Activated naive CD4-positive, alpha-beta T cell treated with anti-CD3 and anti-CD28 coated beads for 36 hours (primary cell): ENCODE results near the gene SNX15. TPM values are rescaled to one million over a fixed set of nuclear protein-coding genes. Genes with fewer than 3 reads are reported as not detected.

Source experiments
- CTCF ChIA-PET: fragments of 350-600 bp; sonication (Branson Sonifier 250); formaldehyde crosslinking; loops from one replicate; lab custom pipeline; 2021; ENCODE audit warnings: antibody characterized with exemption; lab: Charles Lee
- DNase-seq: peaks from one replicate; pipeline ENCODE4 v3.0.0-alpha.2; 2020
- H3K27ac Mint-ChIP-seq: one replicate; pipeline ENCODE4 v1.8.0; 2021; ENCODE audit warnings: mild to moderate bottlenecking, mixed read lengths
- H3K27me3 Mint-ChIP-seq: one replicate; pipeline ENCODE4 v1.8.0; 2021; ENCODE audit warnings: low read depth, mixed read lengths
- H3K36me3 Mint-ChIP-seq: one replicate; pipeline ENCODE4 v1.8.0; 2021; ENCODE audit warnings: low read depth, mixed read lengths
- H3K4me1 Mint-ChIP-seq: one replicate; pipeline ENCODE4 v1.8.0; 2021; ENCODE audit warnings: low read depth, mixed read lengths
- H3K4me3 Mint-ChIP-seq: one replicate; pipeline ENCODE4 v1.8.0; 2021; ENCODE audit warnings: mild to moderate bottlenecking, moderate library complexity, mixed read lengths
- H3K9me3 Mint-ChIP-seq: one replicate; pipeline ENCODE4 v1.8.0; 2021; ENCODE audit warnings: mixed read lengths
- intact Hi-C: fragments of 100-400 bp; cut with micrococcal nuclease; formaldehyde crosslinking; loops from one replicate; pipeline ENCODE4 v1.15.1; 2023
- total RNA-seq, 2 experiments: library from RNA; stranded (reverse); gene quantifications; one replicate each; pipeline ENCODE4 v1.2.3, GENCODE V29; 2021

The SNX15 gene
- total RNA-seq, 2 experiments from 2014 or later, result 8.9 to 9.4 TPM

GRCh38 chr11:65043881-65044501 lies 16.8 kb downstream of the SNX15 start:
- H3K4me1 Mint-ChIP-seq, result peaks cover 38% of the 10 kb centered on the region
- H3K9me3 Mint-ChIP-seq, result no peaks in the 10 kb centered on the region
- no peak for DNase-seq
- H3K4me3 Mint-ChIP-seq, result no peak overlapping the region
- H3K27ac Mint-ChIP-seq, result no peak overlapping the region
- H3K36me3 Mint-ChIP-seq, result peaks cover 5% of the 10 kb centered on the region
- CTCF ChIA-PET, result no interaction called here
- intact Hi-C loops, result no loop called here
- no peaks in the 10 kb centered on the region for H3K27me3 Mint-ChIP-seq

GRCh38 chr11:65045061-65045460 lies 17.8 kb downstream of the SNX15 start:
- Mint-ChIP-seq H3K4me3 (no peak overlapping the region), H3K27ac (no peak overlapping the region), H3K36me3 (peaks cover 5% of the 10 kb centered on the region), H3K27me3 (no peaks in the 10 kb centered on the region), H3K4me1 (peaks cover 35% of the 10 kb centered on the region), H3K9me3 (no peaks in the 10 kb centered on the region)
- intact Hi-C loops, result no loop called here
- DNase-seq, result no peak
- CTCF ChIA-PET, result no interaction called here

GRCh38 chr11:65045728-65046127 lies 18.5 kb downstream of the SNX15 start:
- CTCF ChIA-PET, result no interaction called here
- Mint-ChIP-seq H3K9me3 (no peaks in the 10 kb centered on the region), H3K36me3 (peaks cover 5% of the 10 kb centered on the region), H3K27ac (no peak overlapping the region), H3K4me3 (no peak overlapping the region), H3K4me1 (peaks cover 33% of the 10 kb centered on the region), H3K27me3 (no peaks in the 10 kb centered on the region)
- no peak for DNase-seq
- intact Hi-C loops, result loop anchor here (2.0 kb wide), 1 partner anchor 29 kb away; no protein-coding TSS in a partner anchor

GRCh38 chr11:65047581-65048422 lies 20.6 kb downstream of the SNX15 start:
- Mint-ChIP-seq H3K27me3 (no peaks in the 10 kb centered on the region), H3K27ac (peak overlapping the region; percentile 18), H3K36me3 (peaks cover 5% of the 10 kb centered on the region), H3K9me3 (no peaks in the 10 kb centered on the region), H3K4me3 (peak overlapping the region; percentile 70), H3K4me1 (peaks cover 23% of the 10 kb centered on the region)
- peak; percentile 24 for DNase-seq
- CTCF ChIA-PET, result interaction anchor here (0.7 kb wide), 1 partner anchor 18 kb away, joined by 3 read pairs; no protein-coding TSS in a partner anchor
- intact Hi-C loops, result loop anchor here (2.0 kb wide), 1 partner anchor 27 kb away; no protein-coding TSS in a partner anchor

- Mint-ChIP-seq H3K27ac (no peak overlapping the region), H3K9me3 (no peaks in the 10 kb centered on the region), H3K4me3 (no peak overlapping the region), H3K36me3 (peaks cover 2% of the 10 kb centered on the region), H3K27me3 (no peaks in the 10 kb centered on the region), H3K4me1 (peaks cover 36% of the 10 kb centered on the region)
- CTCF ChIA-PET, result interaction anchor here (0.6 to 0.7 kb wide), 3 partner anchors 14 to 269 kb away, joined by 3 to 4 read pairs (median 3); no protein-coding TSS in a partner anchor
- no peak for DNase-seq
- intact Hi-C loops, result no loop called here
Measured at GRCh38 chr11:65051398-65051858, 24.2 kb downstream of the SNX15 start.

GRCh38 chr11:65053827-65054508 lies 26.7 kb downstream of the SNX15 start:
- peak overlapping the region; percentile 22 for H3K4me3 Mint-ChIP-seq
- CTCF ChIA-PET, result no interaction called here
- DNase-seq, result peak; percentile 55
- peaks cover 21% of the 10 kb centered on the region for H3K4me1 Mint-ChIP-seq
- H3K36me3 Mint-ChIP-seq, result no peaks in the 10 kb centered on the region
- no peaks in the 10 kb centered on the region for H3K9me3 Mint-ChIP-seq
- H3K27me3 Mint-ChIP-seq, result no peaks in the 10 kb centered on the region
- intact Hi-C loops, result no loop called here
- peak overlapping the region; percentile 22 for H3K27ac Mint-ChIP-seq

GRCh38 chr11:65055538-65055937 lies 28.3 kb downstream of the SNX15 start:
- Mint-ChIP-seq H3K36me3 (no peaks in the 10 kb centered on the region), H3K9me3 (no peaks in the 10 kb centered on the region), H3K27ac (no peak overlapping the region), H3K4me3 (no peak overlapping the region), H3K4me1 (peaks cover 21% of the 10 kb centered on the region), H3K27me3 (no peaks in the 10 kb centered on the region)
- DNase-seq, result no peak
- intact Hi-C loops, result no loop called here
- CTCF ChIA-PET, result interaction anchor here (1.2 kb wide), 1 partner anchor 9 kb away, joined by 3 read pairs; no protein-coding TSS in a partner anchor

- no peaks in the 10 kb centered on the region for H3K36me3 Mint-ChIP-seq
- CTCF ChIA-PET, result interaction anchor here (1.3 kb wide), 1 partner anchor 8 kb away, joined by 3 read pairs; no protein-coding TSS in a partner anchor
- no peak overlapping the region for H3K4me3 Mint-ChIP-seq
- DNase-seq, result no peak
- H3K27ac Mint-ChIP-seq, result no peak overlapping the region
- H3K9me3 Mint-ChIP-seq, result no peaks in the 10 kb centered on the region
- intact Hi-C loops, result no loop called here
- H3K27me3 Mint-ChIP-seq, result no peaks in the 10 kb centered on the region
- peaks cover 21% of the 10 kb centered on the region for H3K4me1 Mint-ChIP-seq
Measured at GRCh38 chr11:65056999-65057398, 29.8 kb downstream of the SNX15 start.

- Mint-ChIP-seq H3K27me3 (no peaks in the 10 kb centered on the region), H3K9me3 (no peaks in the 10 kb centered on the region), H3K4me3 (no peak overlapping the region), H3K4me1 (peaks cover 21% of the 10 kb centered on the region), H3K27ac (no peak overlapping the region), H3K36me3 (no peaks in the 10 kb centered on the region)
- DNase-seq, result no peak
- intact Hi-C loops, result no loop called here
- CTCF ChIA-PET, result interaction anchor here (0.5 to 1.3 kb wide), 2 partner anchors 8 to 44 kb away, joined by 3 to 4 read pairs; no protein-coding TSS in a partner anchor
Measured at GRCh38 chr11:65057526-65057925, 30.3 kb downstream of the SNX15 start.

- no peak for DNase-seq
- Mint-ChIP-seq H3K4me1 (peaks cover 18% of the 10 kb centered on the region), H3K4me3 (no peak overlapping the region), H3K27me3 (no peaks in the 10 kb centered on the region), H3K27ac (no peak overlapping the region), H3K36me3 (no peaks in the 10 kb centered on the region), H3K9me3 (no peaks in the 10 kb centered on the region)
- intact Hi-C loops, result no loop called here
- CTCF ChIA-PET, result interaction anchor here (0.5 to 1.3 kb wide), 2 partner anchors 9 to 44 kb away, joined by 3 to 4 read pairs; no protein-coding TSS in a partner anchor
Measured at GRCh38 chr11:65058012-65058411, 30.8 kb downstream of the SNX15 start.

- H3K36me3 Mint-ChIP-seq, result no peaks in the 10 kb centered on the region
- intact Hi-C loops, result no loop called here
- no peak within 1 kb of the TSS for H3K4me3 Mint-ChIP-seq
- no peaks in the 10 kb centered on the region for H3K27me3 Mint-ChIP-seq
- H3K9me3 Mint-ChIP-seq, result no peaks in the 10 kb centered on the region
- no peak for DNase-seq
- H3K27ac Mint-ChIP-seq, result no peak within 1 kb of the TSS
- CTCF ChIA-PET, result interaction anchor here (1.3 kb wide), 1 partner anchor 9 kb away, joined by 3 read pairs; no protein-coding TSS in a partner anchor
- peaks cover 13% of the 10 kb centered on the region for H3K4me1 Mint-ChIP-seq
Measured at GRCh38 chr11:65058419-65059054, 31.3 kb downstream of the SNX15 start, which contains the start of gene NAALADL1. TSS of gene NAALADL1 (minus strand) at chr11:65058553. CDS start at chr11:65058521, 32 bp downstream.
